K562 (cell line): ENCODE data around the gene HOXC10. TPM values are rescaled to one million over a fixed set of nuclear protein-coding genes. Genes with fewer than 3 reads are reported as not detected.
A peak's percentile ranks its signal among the peaks of the same experiment; 100 is the strongest.

Experiments
- ATAC-seq: fragments of 200-7000 bp; cut with Tn5 transposase; 3 replicates; pipeline ENCODE4 v1.9.1; 2020; ENCODE audit warnings: moderate library complexity
- BruUV-seq: library from RNA; stranded (reverse); fragments of 400-500 nt; replicated peaks from 2 replicates; lab custom pipeline; 2021; lab: Mats Ljungman, UMichigan
- CTCF ChIA-PET: fragments of 300-600 bp; formaldehyde crosslinking; extraction: SDS; loops from one replicate; lab custom pipeline; 2021; ENCODE audit warnings: low intra/inter-chr PET ratio; lab: Yijun Ruan, JAX
- POLR2A ChIA-PET: fragments of 300-600, 350-650 bp; sonication (Branson Sonifier 250); formaldehyde crosslinking; extraction: SDS; loops from one replicate; lab custom pipeline; 2021; ENCODE audit warnings: antibody characterized with exemption, inconsistent platforms; lab: Yijun Ruan, JAX
- DNase-seq, 4 experiments: peaks; one replicate each; pipeline versions ENCODE4 v3.0.0 to v3.0.0-alpha.2; 2011 to 2018; ENCODE audit warnings: low spot score in 3 of 4, mixed read lengths in 3 of 4; ENCODE audit errors: extremely low read depth in 1 of 4
- FAIRE-seq: peaks from 2 replicates; lab custom pipeline; 2011; peaks lifted over from hg19 to GRCh38; lab: Jason Lieb, UNC
- H2AFZ ChIP-seq: 2 replicates; pipeline ENCODE4 v1.6.0; 2011; ENCODE audit warnings: low read depth, low read length, control low read depth, inconsistent platforms
- H3K27ac ChIP-seq: fragments of 200-600 bp; 3 replicates; pipeline ENCODE4 v1.8.0; 2011; ENCODE audit warnings: low read depth, mild to moderate bottlenecking, control low read depth, inconsistent platforms, low read length, moderate library complexity, mixed read lengths; ENCODE audit errors: extremely low read depth
- H3K27me3 ChIP-seq, 2 experiments: fragments of 300-600 bp in 1 of 2; 2 replicates in 1 of 2; 3 replicates in 1 of 2; pipeline versions ENCODE4 v1.6.0 to v1.8.0; 2011; ENCODE audit warnings: inconsistent platforms in 2 of 2, low read length in 2 of 2, mild to moderate bottlenecking in 1 of 2, mixed read lengths in 1 of 2, moderate library complexity in 1 of 2; ENCODE audit not compliant: control insufficient read depth in 2 of 2, insufficient read depth in 2 of 2
- H3K36me3 ChIP-seq: fragments of 300-600 bp; 3 replicates; pipeline ENCODE4 v1.8.0; 2011; ENCODE audit warnings: mild to moderate bottlenecking, low read length, inconsistent platforms; ENCODE audit not compliant: control insufficient read depth, insufficient read depth
- H3K4me1 ChIP-seq, 2 experiments: fragments of 200-600 bp in 1 of 2; replicated peaks in 1 of 2; 2 replicates in 1 of 2; 3 replicates in 1 of 2; pipeline versions ENCODE4 v1.5.1 to v1.8.0; 2011; ENCODE audit warnings: inconsistent platforms in 2 of 2, low read length in 2 of 2, mild to moderate bottlenecking in 1 of 2, mixed read lengths in 1 of 2, moderate library complexity in 1 of 2; ENCODE audit not compliant: control insufficient read depth in 2 of 2, insufficient read depth in 2 of 2
- H3K4me2 ChIP-seq: 2 replicates; pipeline ENCODE4 v1.6.1; 2011; ENCODE audit warnings: low read length, control low read depth, inconsistent platforms, mixed read lengths; ENCODE audit not compliant: insufficient read depth
- H3K4me3 ChIP-seq: fragments of 200-600 bp; sonication (generic), shearing (Covaris generic); 2 replicates; pipeline ENCODE4 v1.5.1; 2016; ENCODE audit warnings: control low read depth, inconsistent platforms
- H3K79me2 ChIP-seq: fragments of 200-600 bp; 3 replicates; pipeline ENCODE4 v1.8.0; 2011; ENCODE audit warnings: low read length, inconsistent platforms; ENCODE audit not compliant: control insufficient read depth, insufficient read depth
- H3K9ac ChIP-seq, 2 experiments: 2 replicates each; pipeline versions ENCODE4 v1.6.0 to v1.6.1; 2011; ENCODE audit warnings: low read depth in 2 of 2, low read length in 2 of 2, control low read depth in 1 of 2, inconsistent platforms in 1 of 2, mild to moderate bottlenecking in 1 of 2, mixed read lengths in 1 of 2; ENCODE audit not compliant: insufficient read depth in 1 of 2
- H3K9me1 ChIP-seq: one replicate; pipeline ENCODE4 v1.6.0; 2011; ENCODE audit warnings: inconsistent platforms, mild to moderate bottlenecking, low read length, moderate library complexity; ENCODE audit not compliant: control insufficient read depth, insufficient read depth
- H3K9me3 ChIP-seq: replicated peaks from 2 replicates; pipeline ENCODE4 v1.5.1; 2011; ENCODE audit warnings: low read depth, low read length, inconsistent platforms; ENCODE audit not compliant: control insufficient read depth, insufficient read depth
- H4K20me1 ChIP-seq: replicated peaks from 2 replicates; pipeline ENCODE4 v1.6.1; 2011; ENCODE audit warnings: low read length, inconsistent platforms, mixed read lengths; ENCODE audit not compliant: control insufficient read depth, insufficient read depth
- PHB2 ChIP-seq: fragments of 450-650 bp; IDR thresholded peaks from 2 replicates; pipeline ENCODE4 v1.6.1; 2017; ENCODE audit warnings: low read depth
- VEZF1 ChIP-seq: fragments of 200-800 bp; sonication (Bioruptor generic); IDR thresholded peaks from 2 replicates; pipeline ENCODE4 v1.6.1; 2017; ENCODE audit warnings: missing genetic modification characterization, missing compliant biosample characterization
- ZBTB33 ChIP-seq: sonication (generic); formaldehyde crosslinking; IDR thresholded peaks from 2 replicates; pipeline ENCODE4 v1.8.1; 2023; ENCODE audit warnings: mild to moderate bottlenecking, missing genetic modification reagents
- WGBS: fragments of 100-300 bp; shearing (Covaris generic); methylation state at CpG from one replicate; pipeline ENCODE4 v1.1.6; 2016; ENCODE audit warnings: low coverage, mixed read lengths; ENCODE audit not compliant: insufficient coverage; ENCODE audit errors: missing lambda C conversion rate; 5-methylcytosine and 5-hydroxymethylcytosine counted together
- in situ Hi-C: fragments of 300-500 bp; cut with MboI; formaldehyde crosslinking; loops from 4 replicates; pipeline ENCODE4 v1.15.0; 2018; ENCODE audit warnings: inconsistent platforms, mixed read lengths
- intact Hi-C: fragments of 100-400 bp; cut with micrococcal nuclease; formaldehyde crosslinking; loops from 2 replicates; pipeline ENCODE4 v1.14.2; 2022
- polyA plus RNA-seq, 8 experiments: library from polyadenylated mRNA; depleted of rRNA in 4 of 8; stranded (reverse) in 5 of 8; unstranded in 3 of 8; fragments of >200 nt; fragmentation: Nextera tagmentation in 2 of 8; fragmentation: Illumina TruSeq in 1 of 8; extraction: Ambion mirVana in 2 of 8; extraction: Trizol in 1 of 8; gene quantifications; 2 replicates each; pipeline versions ENCODE4 v1.2.1 to v1.2.3, GENCODE V29; 2011 to 2014; ENCODE audit warnings: inconsistent platforms in 1 of 8, missing spikeins in 1 of 8
- total RNA-seq, 7 experiments: library from RNA; depleted of rRNA in 6 of 7; stranded (reverse); fragments of >200 nt in 6 of 7; fragmentation: Illumina TruSeq in 2 of 7; extraction: Trizol in 2 of 7; gene quantifications; 2 replicates each; pipeline versions ENCODE4 v1.2.1 to v1.2.3, GENCODE V29; 2011 to 2021; ENCODE audit warnings: low replicate concordance in 1 of 7

The HOXC10 gene
- total and polyA plus RNA-seq, 9 of the 15 experiments (the other 6 are each of a cell fraction or from before 2014, with no cell fraction given), result 0.13 to 0.77 (median 0.35) TPM; not detected in 2

- Histone ChIP-seq H3K4me2 (no peak within 1 kb of the TSS), H2AFZ (no peak within 1 kb of the TSS), H3K27me3 (peaks cover 47 to 66% of the 10 kb centered on the region in 2 experiments; a peak in 4 of 5 replicates), H3K36me3 (no peaks in the 10 kb centered on the region), H3K27ac (no peak within 1 kb of the TSS), H3K9me1 (no peaks in the 10 kb centered on the region), H4K20me1 (peaks cover 5% of the 10 kb centered on the region; the same call in 1 of the 2 replicates), H3K9me3 (no peaks in the 10 kb centered on the region), H3K79me2 (no peaks in the 10 kb centered on the region), H3K4me1 (peaks cover 2 to 25% of the 10 kb centered on the region in 2 experiments; a peak in 2 of 5 replicates), H3K9ac (peak within 1 kb of the TSS in 1 of 2 experiments; percentile 54; a peak in 2 of 4 replicates), H3K4me3 (no peak within 1 kb of the TSS)
- intact Hi-C loops, result no loop called here
- in situ Hi-C loops, result no loop called here
- TF ChIP-seq ZBTB33 (CRISPR knock-in tag), result peak; percentile 84
- 0 out of 2 replicates have a peak, but pooled peaks have one; percentile 12 for TF ChIP-seq VEZF1 (CRISPR knock-in tag)
- no peak for TF ChIP-seq PHB2
- ChIA-PET CTCF (no interaction called here), POLR2A (interaction anchor here (0.6 kb wide), 1 partner anchor 1630 kb away, joined by 3 read pairs; no protein-coding TSS in a partner anchor)
- FAIRE-seq, result no peak
- no TSS peak for BruUV-seq
- 38% methylated on average over 30 of the region's 63 CpGs for WGBS
- no peak for DNase-seq
- 0 out of 3 replicates have a peak, but pooled peaks have one; percentile 20 for ATAC-seq
Observed at GRCh38 chr12:53974084-53975063, 10.6 kb upstream of the HOXC10 start, which contains the start of gene HOTAIR. Gene HOTAIR (minus strand): TSS chr12:53974954.
